ENCODE measurements around the gene RFX1. TPM values are rescaled to one million over a fixed set of nuclear protein-coding genes. Genes with fewer than 3 reads are reported as not detected.
A peak's percentile ranks its signal among the peaks of the same experiment; 100 is the strongest.

Gene RFX1
- total and polyA plus RNA-seq, 2 of the 13 experiments (the other 11 are each of a cell fraction or from before 2014, with no cell fraction given) = 1.1 to 1.3 TPM

DNA sequence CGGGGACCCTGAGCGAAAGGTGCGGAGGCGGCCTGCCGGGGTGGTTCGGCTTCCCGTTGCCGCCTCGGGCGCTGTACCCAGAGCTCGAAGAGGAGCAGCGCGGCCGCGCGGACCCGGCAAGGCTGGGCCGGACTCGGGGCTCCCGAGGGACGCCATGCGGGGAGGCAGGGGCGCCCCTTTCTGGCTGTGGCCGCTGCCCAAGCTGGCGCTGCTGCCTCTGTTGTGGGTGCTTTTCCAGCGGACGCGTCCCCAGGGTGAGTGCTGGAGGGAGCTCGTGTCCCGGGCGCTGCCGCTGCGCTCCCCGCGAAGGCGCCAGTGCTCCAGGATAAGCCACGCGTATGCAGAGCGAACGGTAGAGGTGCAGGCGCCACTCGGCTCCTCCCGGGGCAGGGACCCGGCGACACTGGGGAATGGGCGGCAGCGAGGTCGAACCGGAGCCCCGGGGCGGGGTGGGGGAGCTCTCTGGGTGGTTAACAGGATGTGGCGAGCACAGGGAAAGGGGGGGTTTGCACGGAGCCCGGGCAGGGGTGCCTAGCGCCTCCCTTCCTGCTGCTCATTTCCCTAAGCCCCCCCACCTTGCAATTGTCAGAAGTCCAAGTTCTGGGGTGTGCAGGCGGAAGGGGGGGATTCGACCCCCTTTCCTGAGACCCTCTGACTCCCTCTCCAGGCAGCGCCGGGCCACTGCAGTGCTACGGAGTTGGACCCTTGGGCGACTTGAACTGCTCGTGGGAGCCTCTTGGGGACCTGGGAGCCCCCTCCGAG lies 25.8 kb upstream of the RFX1 start, which contains the start of gene IL27RA (continued):
- TF ChIP-seq, protein P1, sequence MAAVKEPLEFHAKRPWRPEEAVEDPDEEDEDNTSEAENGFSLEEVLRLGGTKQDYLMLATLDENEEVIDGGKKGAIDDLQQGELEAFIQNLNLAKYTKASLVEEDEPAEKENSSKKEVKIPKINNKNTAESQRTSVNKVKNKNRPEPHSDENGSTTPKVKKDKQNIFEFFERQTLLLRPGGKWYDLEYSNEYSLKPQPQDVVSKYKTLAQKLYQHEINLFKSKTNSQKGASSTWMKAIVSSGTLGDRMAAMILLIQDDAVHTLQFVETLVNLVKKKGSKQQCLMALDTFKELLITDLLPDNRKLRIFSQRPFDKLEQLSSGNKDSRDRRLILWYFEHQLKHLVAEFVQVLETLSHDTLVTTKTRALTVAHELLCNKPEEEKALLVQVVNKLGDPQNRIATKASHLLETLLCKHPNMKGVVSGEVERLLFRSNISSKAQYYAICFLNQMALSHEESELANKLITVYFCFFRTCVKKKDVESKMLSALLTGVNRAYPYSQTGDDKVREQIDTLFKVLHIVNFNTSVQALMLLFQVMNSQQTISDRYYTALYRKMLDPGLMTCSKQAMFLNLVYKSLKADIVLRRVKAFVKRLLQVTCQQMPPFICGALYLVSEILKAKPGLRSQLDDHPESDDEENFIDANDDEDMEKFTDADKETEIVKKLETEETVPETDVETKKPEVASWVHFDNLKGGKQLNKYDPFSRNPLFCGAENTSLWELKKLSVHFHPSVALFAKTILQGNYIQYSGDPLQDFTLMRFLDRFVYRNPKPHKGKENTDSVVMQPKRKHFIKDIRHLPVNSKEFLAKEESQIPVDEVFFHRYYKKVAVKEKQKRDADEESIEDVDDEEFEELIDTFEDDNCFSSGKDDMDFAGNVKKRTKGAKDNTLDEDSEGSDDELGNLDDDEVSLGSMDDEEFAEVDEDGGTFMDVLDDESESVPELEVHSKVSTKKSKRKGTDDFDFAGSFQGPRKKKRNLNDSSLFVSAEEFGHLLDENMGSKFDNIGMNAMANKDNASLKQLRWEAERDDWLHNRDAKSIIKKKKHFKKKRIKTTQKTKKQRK (IDR thresholded peaks at IDR 0.05; ENCODE audit: low read length) = no peak
- peak; percentile 51; the same call in 1 of the 2 replicates for TF ChIP-seq ZNF543 (CRISPR knock-in tag; IDR thresholded peaks at IDR 0.05)
- peak; percentile 85; the same call in 1 of the 2 replicates for TF ChIP-seq REXO4 (CRISPR knock-in tag; IDR thresholded peaks at IDR 0.05; ENCODE audit: borderline replicate concordance)
- TF ChIP-seq, protein P2, sequence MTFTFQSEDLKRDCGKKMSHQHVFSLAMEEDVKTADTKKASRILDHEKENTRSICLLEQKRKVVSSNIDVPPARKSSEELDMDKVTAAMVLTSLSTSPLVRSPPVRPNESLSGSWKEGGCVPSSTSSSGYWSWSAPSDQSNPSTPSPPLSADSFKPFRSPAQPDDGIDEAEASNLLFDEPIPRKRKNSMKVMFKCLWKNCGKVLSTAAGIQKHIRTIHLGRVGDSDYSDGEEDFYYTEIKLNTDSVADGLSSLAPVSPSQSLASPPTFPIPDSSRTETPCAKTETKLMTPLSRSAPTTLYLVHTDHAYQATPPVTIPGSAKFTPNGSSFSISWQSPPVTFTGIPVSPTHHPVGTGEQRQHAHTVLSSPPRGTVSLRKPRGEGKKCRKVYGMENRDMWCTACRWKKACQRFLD (CRISPR knock-in tag; IDR thresholded peaks at IDR 0.05; ENCODE audit: borderline replicate concordance) = peak; percentile 73; the same call in 1 of the 2 replicates
- no peak for TF ChIP-seq KDM5A (IDR thresholded peaks at IDR 0.05; ENCODE audit: borderline replicate concordance, low read length)
- no peak for TF ChIP-seq PTBP1 (IDR thresholded peaks at IDR 0.05; ENCODE audit: low read depth, low read length, poor library complexity, severe bottlenecking)
- no peak for TF ChIP-seq FIP1L1 (IDR thresholded peaks at IDR 0.05; ENCODE audit: borderline replicate concordance, insufficient read depth, low read depth, low read length)
- no peak for TF ChIP-seq ZNF570 (CRISPR knock-in tag; IDR thresholded peaks at IDR 0.05; ENCODE audit: borderline replicate concordance)
- no peak for TF ChIP-seq GFI1 (CRISPR knock-in tag; IDR thresholded peaks at IDR 0.05; ENCODE audit: borderline replicate concordance)
- TF ChIP-seq TCF7L2 (IDR thresholded peaks at IDR 0.05; ENCODE audit: low read depth, low read length) = no peak
- TF ChIP-seq TOE1 (CRISPR knock-in tag; IDR thresholded peaks at IDR 0.05) = no peak
- TF ChIP-seq HDAC2 (CRISPR knock-in tag; IDR thresholded peaks at IDR 0.05) = peak; percentile 32; the same call in 1 of the 2 replicates
- peak; percentile 83; the same call in 1 of the 2 replicates for TF ChIP-seq CAMTA2 (CRISPR knock-in tag; IDR thresholded peaks at IDR 0.05; ENCODE audit: borderline replicate concordance)
- no peak for TF ChIP-seq ZNF124 (CRISPR knock-in tag; IDR thresholded peaks at IDR 0.05)
- TF ChIP-seq, protein P3, sequence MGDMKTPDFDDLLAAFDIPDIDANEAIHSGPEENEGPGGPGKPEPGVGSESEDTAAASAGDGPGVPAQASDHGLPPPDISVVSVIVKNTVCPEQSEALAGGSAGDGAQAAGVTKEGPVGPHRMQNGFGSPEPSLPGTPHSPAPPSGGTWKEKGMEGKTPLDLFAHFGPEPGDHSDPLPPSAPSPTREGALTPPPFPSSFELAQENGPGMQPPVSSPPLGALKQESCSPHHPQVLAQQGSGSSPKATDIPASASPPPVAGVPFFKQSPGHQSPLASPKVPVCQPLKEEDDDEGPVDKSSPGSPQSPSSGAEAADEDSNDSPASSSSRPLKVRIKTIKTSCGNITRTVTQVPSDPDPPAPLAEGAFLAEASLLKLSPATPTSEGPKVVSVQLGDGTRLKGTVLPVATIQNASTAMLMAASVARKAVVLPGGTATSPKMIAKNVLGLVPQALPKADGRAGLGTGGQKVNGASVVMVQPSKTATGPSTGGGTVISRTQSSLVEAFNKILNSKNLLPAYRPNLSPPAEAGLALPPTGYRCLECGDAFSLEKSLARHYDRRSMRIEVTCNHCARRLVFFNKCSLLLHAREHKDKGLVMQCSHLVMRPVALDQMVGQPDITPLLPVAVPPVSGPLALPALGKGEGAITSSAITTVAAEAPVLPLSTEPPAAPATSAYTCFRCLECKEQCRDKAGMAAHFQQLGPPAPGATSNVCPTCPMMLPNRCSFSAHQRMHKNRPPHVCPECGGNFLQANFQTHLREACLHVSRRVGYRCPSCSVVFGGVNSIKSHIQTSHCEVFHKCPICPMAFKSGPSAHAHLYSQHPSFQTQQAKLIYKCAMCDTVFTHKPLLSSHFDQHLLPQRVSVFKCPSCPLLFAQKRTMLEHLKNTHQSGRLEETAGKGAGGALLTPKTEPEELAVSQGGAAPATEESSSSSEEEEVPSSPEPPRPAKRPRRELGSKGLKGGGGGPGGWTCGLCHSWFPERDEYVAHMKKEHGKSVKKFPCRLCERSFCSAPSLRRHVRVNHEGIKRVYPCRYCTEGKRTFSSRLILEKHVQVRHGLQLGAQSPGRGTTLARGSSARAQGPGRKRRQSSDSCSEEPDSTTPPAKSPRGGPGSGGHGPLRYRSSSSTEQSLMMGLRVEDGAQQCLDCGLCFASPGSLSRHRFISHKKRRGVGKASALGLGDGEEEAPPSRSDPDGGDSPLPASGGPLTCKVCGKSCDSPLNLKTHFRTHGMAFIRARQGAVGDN (CRISPR knock-in tag; IDR thresholded peaks at IDR 0.05) = peak; percentile 95
- TF ChIP-seq, protein P4, sequence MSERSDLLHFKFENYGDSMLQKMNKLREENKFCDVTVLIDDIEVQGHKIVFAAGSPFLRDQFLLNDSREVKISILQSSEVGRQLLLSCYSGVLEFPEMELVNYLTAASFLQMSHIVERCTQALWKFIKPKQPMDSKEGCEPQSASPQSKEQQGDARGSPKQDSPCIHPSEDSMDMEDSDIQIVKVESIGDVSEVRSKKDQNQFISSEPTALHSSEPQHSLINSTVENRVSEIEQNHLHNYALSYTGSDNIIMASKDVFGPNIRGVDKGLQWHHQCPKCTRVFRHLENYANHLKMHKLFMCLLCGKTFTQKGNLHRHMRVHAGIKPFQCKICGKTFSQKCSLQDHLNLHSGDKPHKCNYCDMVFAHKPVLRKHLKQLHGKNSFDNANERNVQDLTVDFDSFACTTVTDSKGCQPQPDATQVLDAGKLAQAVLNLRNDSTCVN (CRISPR knock-in tag; IDR thresholded peaks at IDR 0.05; ENCODE audit: borderline replicate concordance) = no peak
- TF ChIP-seq FOXC1 (CRISPR knock-in tag; IDR thresholded peaks at IDR 0.05; ENCODE audit: borderline replicate concordance) = no peak; the same call in 1 of the 2 replicates
- no peak for TF ChIP-seq RBM39 (IDR thresholded peaks at IDR 0.05; ENCODE audit: low read depth, low read length, poor library complexity, severe bottlenecking)
